T-cell (primary cell): ENCODE measurements around the gene RPS6KA2. TPM values are rescaled to one million over a fixed set of nuclear protein-coding genes. Genes with fewer than 3 reads are reported as not detected.

Experiments used
- ATAC-seq, 4 experiments: fragments of 200-7000 bp in 3 of 4; fragments of 150-1000 bp in 1 of 4; cut with Tn5 transposase; replicated peaks in 1 of 4; 1 replicate in 3 of 4; 2 replicates in 1 of 4; pipeline ENCODE4 v1.10.0; 2021; ENCODE audit warnings: moderate library complexity in 3 of 4, mild to moderate bottlenecking in 2 of 4, moderate number of reproducible peaks in 1 of 4
- CTCF ChIA-PET, 2 donors: fragments of 300-600 bp; sonication (Branson Sonifier 250); formaldehyde crosslinking; loops; one replicate each; lab custom pipeline; 2022; ENCODE audit warnings: antibody characterized with exemption in 2 of 2; lab: Charles Lee
- POLR2A ChIA-PET, 2 donors: fragments of 300-600 bp; sonication (Branson Sonifier 250); formaldehyde crosslinking; loops; one replicate each; lab custom pipeline; 2022; ENCODE audit warnings: antibody characterized with exemption in 2 of 2; lab: Charles Lee
- DNase-seq, 35 experiments: peaks; one replicate each; pipeline versions ENCODE4 v3.0.0 to v3.0.0-alpha.2; 2013 to 2023
- H3K27ac ChIP-seq: one replicate; pipeline ENCODE4 v1.5.1; 2013; ENCODE audit warnings: low read length
- H3K27me3 ChIP-seq, 2 experiments: replicated peaks in 1 of 2; 1 replicate in 1 of 2; 2 replicates in 1 of 2; pipeline versions ENCODE4 v1.6.1 to v1.7.0; 2013; ENCODE audit warnings: low read length in 1 of 2, mixed read lengths in 1 of 2; ENCODE audit not compliant: control insufficient read depth in 2 of 2, insufficient read depth in 2 of 2; ENCODE audit errors: extremely low read depth in 1 of 2
- H3K36me3 ChIP-seq, 2 donors: 1 replicate in 1 of 2; 2 replicates in 1 of 2; pipeline versions ENCODE4 v1.6.1 to v1.7.0; 2013; ENCODE audit warnings: low read length in 1 of 2; ENCODE audit not compliant: control insufficient read depth in 2 of 2, insufficient read depth in 1 of 2; ENCODE audit errors: extremely low read depth in 1 of 2
- H3K4me1 ChIP-seq, 2 experiments: 1 replicate in 1 of 2; 2 replicates in 1 of 2; pipeline versions ENCODE4 v1.6.1 to v1.7.0; 2013; ENCODE audit warnings: low read length in 2 of 2, mixed read lengths in 1 of 2; ENCODE audit not compliant: insufficient read depth in 2 of 2, control insufficient read depth in 1 of 2; ENCODE audit errors: extremely low read depth in 1 of 2
- H3K4me3 ChIP-seq, 2 donors: 1 replicate in 1 of 2; 2 replicates in 1 of 2; pipeline versions ENCODE4 v1.5.1 to v1.7.0; 2013; ENCODE audit warnings: mild to moderate bottlenecking in 2 of 2, low read length in 1 of 2, moderate library complexity in 1 of 2; ENCODE audit not compliant: control insufficient read depth in 1 of 2; ENCODE audit errors: extremely low read depth in 1 of 2
- H3K9me3 ChIP-seq: 2 replicates; pipeline ENCODE4 v1.7.0; 2013
- H3K27ac Mint-ChIP-seq, 2 donors: one replicate each; pipeline ENCODE4 v1.8.0; 2020 to 2021; ENCODE audit warnings: mild to moderate bottlenecking in 2 of 2, mixed read lengths in 2 of 2
- H3K27me3 Mint-ChIP-seq, 2 donors: one replicate each; pipeline ENCODE4 v1.8.0; 2021 to 2022; ENCODE audit warnings: mixed read lengths in 2 of 2
- H3K36me3 Mint-ChIP-seq: one replicate; pipeline ENCODE4 v1.8.0; 2021; ENCODE audit warnings: mixed read lengths
- H3K4me1 Mint-ChIP-seq, 3 donors: one replicate each; pipeline ENCODE4 v1.8.0; 2020 to 2022; ENCODE audit warnings: mixed read lengths in 3 of 3, mild to moderate bottlenecking in 1 of 3
- H3K4me3 Mint-ChIP-seq, 3 donors: one replicate each; pipeline ENCODE4 v1.8.0; 2020 to 2022; ENCODE audit warnings: mild to moderate bottlenecking in 3 of 3, mixed read lengths in 3 of 3, moderate library complexity in 3 of 3
- H3K9me3 Mint-ChIP-seq, 3 donors: one replicate each; pipeline ENCODE4 v1.8.0; 2020 to 2022; ENCODE audit warnings: mixed read lengths in 3 of 3
- WGBS: methylation state at CpG from one replicate; pipeline ENCODE4 v1.1.5; 2013; ENCODE audit warnings: missing lambda C conversion rate; ENCODE audit not compliant: insufficient coverage; 5-methylcytosine and 5-hydroxymethylcytosine counted together
- total RNA-seq, 35 experiments: library from RNA in 6 of 35; stranded (reverse) in 6 of 35; fragments of 120-200 nt in 1 of 35; gene quantifications; one replicate each; pipeline versions ENCODE4 v1.2.1 to v1.2.4 and lab custom pipeline; 2013 to 2026

RPS6KA2 gene
- total RNA-seq, 5 donors from 2014 or later (not counting 1 experiment from before 2014, with no cell fraction given) = 4.1 to 21.5 (median 12.4) TPM

DNA sequence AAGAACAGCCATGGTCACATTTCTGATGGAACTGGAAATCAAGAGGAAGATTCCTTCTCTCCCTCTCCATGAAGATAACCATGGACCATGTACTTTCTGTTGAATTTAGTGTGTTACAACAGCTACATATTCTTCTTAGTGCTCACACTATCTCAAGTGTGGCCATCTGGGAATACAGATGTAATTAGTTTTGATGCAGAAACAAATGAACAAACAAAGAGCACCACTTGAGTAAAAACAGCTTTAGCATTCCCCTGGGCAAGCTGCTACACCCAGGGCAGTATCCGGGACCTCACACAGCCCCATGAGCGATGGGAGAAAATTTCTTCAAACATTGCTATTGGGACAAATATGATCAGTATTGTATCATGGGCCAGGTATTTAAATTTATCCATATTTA lies 115.7 kb downstream of the RPS6KA2 start:
- DNase-seq (no peak), ATAC-seq (no peak)
- Mint-ChIP-seq H3K36me3 (peaks cover 8% of the 10 kb centered on the region), H3K27me3 (no peaks in the 10 kb centered on the region), H3K4me3 (no peak overlapping the region), H3K27ac (no peak overlapping the region), H3K4me1 (peaks cover 4 to 18% (median 7%) of the 10 kb centered on the region in 3 donors), H3K9me3 (no peaks in the 10 kb centered on the region)
- H3K4me3 ChIP-seq = no peak overlapping the region
- peaks cover 0 to 3% of the 10 kb centered on the region in 2 donors for H3K36me3 ChIP-seq
- H3K27me3 ChIP-seq = no peaks in the 10 kb centered on the region
- no CpG with 5 or more reads among the region's 2 CpGs for WGBS
- ChIA-PET CTCF (interaction anchor here (1.1 to 1.4 kb wide), 4 partner anchors 14 to 200 kb away, joined by 3 to 8 read pairs (median 6); no protein-coding TSS in a partner anchor), POLR2A (no interaction called here)
- no peak overlapping the region for H3K27ac ChIP-seq
- no peaks in the 10 kb centered on the region for H3K9me3 ChIP-seq
- peaks cover 0 to 6% of the 10 kb centered on the region in 2 experiments for H3K4me1 ChIP-seq

DNA sequence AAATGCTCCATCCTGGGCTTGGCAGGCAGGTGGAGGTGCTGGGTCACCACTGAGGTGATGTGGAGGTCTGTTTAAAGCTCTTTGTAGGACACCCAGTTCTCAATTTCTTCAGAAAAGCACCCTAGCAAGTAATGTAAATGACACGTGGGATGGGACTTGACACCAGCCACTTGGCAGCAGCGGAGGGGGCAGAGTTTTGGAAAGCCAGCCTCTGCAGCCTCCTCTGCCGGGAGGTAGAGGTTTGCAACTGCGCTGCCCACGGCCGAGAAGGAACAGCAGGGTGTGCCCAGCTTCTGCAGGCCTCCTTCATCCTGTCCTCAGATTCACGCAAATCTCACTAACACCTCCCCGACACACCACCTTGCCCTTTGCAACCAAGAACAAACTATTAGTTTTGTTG lies 117.9 kb downstream of the RPS6KA2 start:
- Mint-ChIP-seq H3K27ac (no peak overlapping the region), H3K4me1 (peaks cover 0 to 9% (median 7%) of the 10 kb centered on the region in 3 donors), H3K36me3 (peaks cover 8% of the 10 kb centered on the region), H3K4me3 (no peak overlapping the region), H3K9me3 (no peaks in the 10 kb centered on the region), H3K27me3 (no peaks in the 10 kb centered on the region)
- Histone ChIP-seq H3K4me3 (no peak overlapping the region), H3K27me3 (peaks cover 0 to 2% of the 10 kb centered on the region in 2 experiments), H3K27ac (no peak overlapping the region), H3K9me3 (no peaks in the 10 kb centered on the region), H3K4me1 (peaks cover 0 to 6% of the 10 kb centered on the region in 2 experiments), H3K36me3 (peaks cover 0 to 3% of the 10 kb centered on the region in 2 donors)
- ChIA-PET CTCF (no interaction called here), POLR2A (no interaction called here)
- no peak for DNase-seq
- WGBS = 86% methylated on average over 2 of the region's 8 CpGs
- ATAC-seq = no peak

DNA sequence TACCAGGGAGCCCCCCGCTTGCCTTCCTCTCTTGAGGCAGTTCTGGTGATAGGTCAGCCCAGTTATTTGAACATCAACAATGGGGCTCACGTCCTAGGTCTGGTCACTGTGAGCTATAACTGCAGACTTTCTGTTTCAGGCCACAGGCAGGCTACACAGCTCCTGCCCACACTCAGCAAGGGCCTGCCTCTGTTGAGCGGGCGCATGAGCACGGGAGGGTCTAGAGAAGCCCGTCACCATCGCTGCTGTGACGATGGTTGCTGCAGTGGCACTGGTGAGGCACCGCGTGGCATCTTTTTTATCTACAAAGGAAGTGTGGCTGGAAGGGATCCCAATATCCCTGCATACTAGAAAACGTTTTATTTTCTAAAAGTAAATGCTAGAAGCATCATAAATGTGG lies 118.3 kb downstream of the RPS6KA2 start:
- Mint-ChIP-seq H3K9me3 (no peaks in the 10 kb centered on the region), H3K4me1 (peaks cover 0 to 9% (median 7%) of the 10 kb centered on the region in 3 donors), H3K27me3 (no peaks in the 10 kb centered on the region), H3K36me3 (peaks cover 11% of the 10 kb centered on the region), H3K27ac (no peak overlapping the region), H3K4me3 (no peak overlapping the region)
- Histone ChIP-seq H3K27me3 (peaks cover 0 to 2% of the 10 kb centered on the region in 2 experiments), H3K9me3 (no peaks in the 10 kb centered on the region), H3K4me1 (peaks cover 0 to 6% of the 10 kb centered on the region in 2 experiments), H3K36me3 (peaks cover 0 to 3% of the 10 kb centered on the region in 2 donors), H3K4me3 (no peak overlapping the region), H3K27ac (no peak overlapping the region)
- ATAC-seq (no peak), DNase-seq (peak in 1 of 35 experiments; percentile 10)
- CTCF ChIA-PET = interaction anchor here in 1 of 2 donors (0.5 kb wide), 1 partner anchor 109 kb away, joined by 3 read pairs; no protein-coding TSS in a partner anchor
- POLR2A ChIA-PET = no interaction called here
- WGBS = 95% methylated on average over 8 of the region's 11 CpGs

DNA sequence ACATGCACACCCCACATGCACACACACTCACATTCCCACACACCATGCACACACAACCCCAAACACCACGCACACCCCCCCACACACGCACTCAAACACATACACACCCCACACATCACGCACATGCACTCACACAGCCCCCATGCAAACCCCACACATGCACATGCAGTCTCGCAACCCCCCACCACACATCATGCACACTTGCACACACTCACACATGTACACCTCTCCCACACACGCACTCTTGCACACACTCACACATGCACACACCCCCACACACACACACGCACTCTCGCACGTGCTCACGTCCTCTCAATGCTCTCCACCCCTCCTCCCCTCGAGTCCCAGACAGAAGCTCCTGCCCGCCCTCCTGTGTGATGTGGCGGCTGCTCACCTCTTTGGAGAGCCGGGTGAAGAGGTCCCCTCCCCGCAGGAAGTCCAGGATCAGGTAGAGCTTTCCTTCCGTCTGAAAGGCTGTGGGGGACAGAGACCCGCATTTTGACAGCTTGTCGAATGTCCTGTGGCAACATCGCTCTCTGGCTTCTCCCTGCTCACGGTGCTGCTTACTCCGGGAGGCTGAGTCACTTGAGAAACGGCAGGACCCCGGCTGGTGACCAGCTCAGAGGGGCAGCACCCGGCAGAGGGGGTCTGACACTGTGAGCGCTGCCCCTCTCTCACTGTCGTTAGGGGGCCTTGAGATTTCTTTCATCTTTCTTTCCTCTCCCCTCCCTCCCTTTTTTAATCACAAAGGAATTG lies 119.1 kb downstream of the RPS6KA2 start:
- H3K4me1 ChIP-seq = peaks cover 0 to 6% of the 10 kb centered on the region in 2 experiments
- ATAC-seq = no peak
- Mint-ChIP-seq H3K9me3 (no peaks in the 10 kb centered on the region), H3K4me3 (no peak overlapping the region), H3K36me3 (peaks cover 13% of the 10 kb centered on the region), H3K27ac (no peak overlapping the region), H3K27me3 (no peaks in the 10 kb centered on the region), H3K4me1 (peaks cover 0 to 9% (median 7%) of the 10 kb centered on the region in 3 donors)
- H3K27ac ChIP-seq = no peak overlapping the region
- DNase-seq = no peak
- H3K9me3 ChIP-seq = no peaks in the 10 kb centered on the region
- 89% methylated on average over 22 of the region's 25 CpGs for WGBS
- peaks cover 0 to 9% of the 10 kb centered on the region in 2 donors for H3K36me3 ChIP-seq
- no peak overlapping the region for H3K4me3 ChIP-seq
- ChIA-PET POLR2A (no interaction called here), CTCF (interaction anchor here in 1 of 2 donors (0.5 kb wide), 1 partner anchor 108 kb away, joined by 3 read pairs; no protein-coding TSS in a partner anchor)
- H3K27me3 ChIP-seq = peaks cover 0 to 2% of the 10 kb centered on the region in 2 experiments

DNA sequence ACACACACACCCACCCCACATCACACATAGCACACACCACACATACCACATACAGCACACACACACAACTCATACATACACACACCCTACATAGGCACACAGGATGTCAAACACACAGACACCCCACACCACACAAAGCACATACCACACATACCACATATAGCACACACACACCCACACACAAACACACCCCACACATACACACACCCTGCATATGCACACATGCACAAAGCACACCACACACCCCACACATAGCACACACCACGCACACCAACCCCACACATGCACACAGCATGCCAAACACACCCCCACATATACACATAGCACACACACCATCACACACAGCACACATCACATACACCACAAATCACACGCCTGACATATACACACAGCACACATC lies 119.7 kb downstream of the RPS6KA2 start:
- H3K9me3 Mint-ChIP-seq = no peaks in the 10 kb centered on the region
- Histone ChIP-seq H3K9me3 (no peaks in the 10 kb centered on the region), H3K36me3 (peaks cover 0 to 9% of the 10 kb centered on the region in 2 donors), H3K27me3 (peaks cover 0 to 2% of the 10 kb centered on the region in 2 experiments), H3K27ac (no peak overlapping the region), H3K4me3 (no peak overlapping the region), H3K4me1 (peaks cover 0 to under 1% of the 10 kb centered on the region in 2 experiments)
- ATAC-seq = no peak
- H3K36me3 Mint-ChIP-seq = peaks cover 13% of the 10 kb centered on the region
- 88% methylated on average over 2 of the region's 2 CpGs for WGBS
- peaks cover 0 to 3% (median under 1%) of the 10 kb centered on the region in 3 donors for H3K4me1 Mint-ChIP-seq
- POLR2A ChIA-PET = no interaction called here
- H3K27me3 Mint-ChIP-seq = no peaks in the 10 kb centered on the region
- no peak overlapping the region for H3K4me3 Mint-ChIP-seq
- CTCF ChIA-PET = no interaction called here
- no peak overlapping the region for H3K27ac Mint-ChIP-seq
- DNase-seq = no peak

DNA sequence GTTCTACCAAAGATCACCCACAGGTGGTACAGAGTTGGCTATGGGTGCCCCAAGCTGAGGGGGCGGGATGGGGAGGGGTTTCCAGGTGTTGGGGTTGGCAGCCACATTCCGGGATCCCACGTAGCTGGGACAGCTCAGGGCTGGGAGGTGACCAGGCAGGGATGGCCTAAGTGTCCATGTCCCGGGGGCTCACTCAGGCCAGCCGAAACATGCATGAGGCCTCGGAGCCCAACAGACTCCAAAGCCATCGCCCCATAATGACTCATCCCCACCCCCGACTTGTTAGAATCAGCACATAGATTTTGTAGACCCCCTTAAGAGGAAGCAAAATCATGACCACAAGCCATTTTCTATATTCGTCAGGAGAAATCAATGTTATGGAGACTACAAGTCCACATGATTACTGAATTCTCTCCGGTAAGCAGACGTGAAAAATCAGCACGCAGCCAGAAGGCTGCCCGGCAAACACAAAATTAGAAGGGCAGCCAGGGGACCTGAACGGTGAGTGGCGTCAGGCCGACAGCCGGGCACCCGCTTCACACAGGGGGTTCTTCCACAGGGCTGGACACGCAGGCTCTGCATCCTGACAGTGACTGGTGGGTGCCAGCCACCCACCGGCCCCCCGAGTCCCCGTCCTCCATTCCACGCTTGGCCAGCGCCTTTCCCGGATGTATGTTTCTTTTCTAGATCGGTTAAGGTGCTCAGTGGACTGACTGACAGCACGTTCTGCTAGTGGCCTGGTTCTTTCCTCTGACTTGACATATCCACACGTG lies 121.7 kb downstream of the RPS6KA2 start:
- Histone ChIP-seq H3K27me3 (peaks cover 0 to 2% of the 10 kb centered on the region in 2 experiments), H3K4me1 (no peaks in the 10 kb centered on the region), H3K9me3 (no peaks in the 10 kb centered on the region), H3K36me3 (peaks cover 0 to 9% of the 10 kb centered on the region in 2 donors), H3K4me3 (no peak overlapping the region), H3K27ac (no peak overlapping the region)
- no peak for DNase-seq
- Mint-ChIP-seq H3K9me3 (no peaks in the 10 kb centered on the region), H3K27me3 (no peaks in the 10 kb centered on the region), H3K4me1 (no peaks in the 10 kb centered on the region), H3K36me3 (peaks cover 12% of the 10 kb centered on the region), H3K27ac (no peak overlapping the region), H3K4me3 (no peak overlapping the region)
- CTCF ChIA-PET = no interaction called here
- WGBS = 95% methylated on average over 23 of the region's 28 CpGs
- POLR2A ChIA-PET = no interaction called here
- ATAC-seq = no peak
